Measurements from ENCODE around the gene UNK.
"Not testable (repeated sequence)": the region's sequence is repeated elsewhere in the genome, so short reads cannot be mapped to it uniquely, and the experiment has no call there.

UNK gene

DNA sequence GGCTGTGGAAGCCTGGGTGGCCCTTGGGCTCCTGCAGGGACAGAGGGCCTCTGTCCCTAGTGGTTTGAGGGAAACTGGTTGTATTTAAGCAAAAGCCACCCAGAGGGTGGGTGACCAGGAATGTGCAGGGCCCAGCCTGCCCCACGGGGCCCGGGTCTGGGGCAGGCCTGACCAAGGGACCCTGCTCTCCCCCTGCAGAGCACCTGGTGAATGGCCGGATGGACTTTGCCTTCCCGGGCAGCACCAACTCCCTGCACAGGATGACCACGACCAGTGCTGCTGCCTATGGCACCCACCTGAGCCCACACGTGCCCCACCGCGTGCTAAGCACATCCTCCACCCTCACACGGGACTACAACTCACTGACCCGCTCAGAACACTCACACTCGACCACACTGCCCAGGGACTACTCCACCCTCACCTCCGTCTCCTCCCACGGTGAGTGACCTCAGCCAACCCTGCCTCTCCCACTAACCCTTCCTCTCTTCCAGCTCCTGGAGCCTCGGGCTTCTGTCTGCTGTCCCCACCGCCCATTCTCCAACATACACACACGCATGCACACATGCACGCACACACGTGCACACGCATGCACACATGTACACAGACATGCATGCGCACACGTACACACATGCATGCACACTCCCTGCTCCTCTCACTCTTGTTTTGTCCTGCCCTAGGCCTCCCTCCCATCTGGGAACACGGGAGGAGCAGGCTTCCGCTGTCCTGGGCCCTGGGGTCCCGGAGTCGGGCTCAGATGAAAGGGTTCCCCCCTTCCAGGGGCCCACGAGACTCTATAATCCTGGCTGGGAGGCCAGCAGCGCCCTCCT is 30.0 kb upstream of the UNK start:
- no peak for DNase-seq

GRCh38 chr17:75755205-75755901 is 29.3 kb upstream of the UNK start:
- DNase-seq = no peak

GRCh38 chr17:75755990-75756389 is 28.6 kb upstream of the UNK start:
- DNase-seq = no peak

DNA sequence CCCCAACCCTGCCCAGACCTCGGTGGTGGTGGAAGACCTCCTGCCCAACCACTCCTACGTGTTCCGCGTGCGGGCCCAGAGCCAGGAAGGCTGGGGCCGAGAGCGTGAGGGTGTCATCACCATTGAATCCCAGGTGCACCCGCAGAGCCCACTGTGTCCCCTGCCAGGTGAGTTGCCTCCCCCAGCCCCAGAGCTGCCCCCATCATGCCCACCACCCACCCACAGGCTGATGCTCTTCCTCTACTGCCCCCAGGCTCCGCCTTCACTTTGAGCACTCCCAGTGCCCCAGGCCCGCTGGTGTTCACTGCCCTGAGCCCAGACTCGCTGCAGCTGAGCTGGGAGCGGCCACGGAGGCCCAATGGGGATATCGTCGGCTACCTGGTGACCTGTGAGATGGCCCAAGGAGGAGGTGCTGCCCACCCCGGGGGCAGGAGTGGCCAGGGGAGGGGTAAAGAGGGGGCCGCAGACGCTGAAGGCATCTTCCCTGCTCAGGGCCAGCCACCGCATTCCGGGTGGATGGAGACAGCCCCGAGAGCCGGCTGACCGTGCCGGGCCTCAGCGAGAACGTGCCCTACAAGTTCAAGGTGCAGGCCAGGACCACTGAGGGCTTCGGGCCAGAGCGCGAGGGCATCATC is 28.0 kb upstream of the UNK start:
- DNase-seq = no peak

DNA sequence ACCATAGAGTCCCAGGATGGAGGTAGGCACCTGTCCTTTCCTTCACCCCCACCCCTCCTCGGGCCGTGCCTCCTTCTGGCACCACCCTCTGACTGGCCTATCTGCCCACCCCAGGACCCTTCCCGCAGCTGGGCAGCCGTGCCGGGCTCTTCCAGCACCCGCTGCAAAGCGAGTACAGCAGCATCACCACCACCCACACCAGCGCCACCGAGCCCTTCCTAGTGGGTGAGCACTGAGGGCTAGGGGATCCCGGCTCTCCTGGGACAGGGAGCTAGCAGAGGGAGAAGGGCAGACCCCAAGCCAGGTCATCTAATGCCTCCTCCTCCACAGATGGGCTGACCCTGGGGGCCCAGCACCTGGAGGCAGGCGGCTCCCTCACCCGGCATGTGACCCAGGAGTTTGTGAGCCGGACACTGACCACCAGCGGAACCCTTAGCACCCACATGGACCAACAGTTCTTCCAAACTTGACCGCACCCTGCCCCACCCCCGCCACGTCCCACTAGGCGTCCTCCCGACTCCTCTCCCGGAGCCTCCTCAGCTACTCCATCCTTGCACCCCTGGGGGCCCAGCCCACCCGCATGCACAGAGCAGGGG is 27.4 kb upstream of the UNK start:
- DNase-seq = no peak

- DNase-seq = no peak
Observed at GRCh38 chr17:75758131-75758905, 26.3 kb upstream of the UNK start.

DNA sequence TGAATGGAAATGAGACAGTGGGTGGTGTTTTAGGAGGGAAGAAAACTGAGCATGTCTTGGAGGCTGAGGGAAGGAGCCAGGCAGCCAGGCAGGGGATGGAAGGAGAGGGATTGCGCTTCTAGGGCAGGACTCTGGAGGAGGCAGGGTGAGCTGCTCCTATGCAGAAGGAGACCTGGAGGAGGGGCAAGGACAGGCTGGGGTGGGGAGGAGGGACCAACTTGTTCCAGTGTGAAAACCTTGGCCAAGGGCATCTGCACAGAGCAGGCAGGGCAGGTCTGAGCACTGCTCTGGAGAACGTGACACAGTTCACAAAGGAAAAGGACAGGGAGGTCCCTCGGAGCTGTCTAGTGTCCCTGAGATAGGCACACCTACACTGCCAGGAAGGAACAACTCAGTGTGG is 25.1 kb upstream of the UNK start:
- DNase-seq = no peak

DNA sequence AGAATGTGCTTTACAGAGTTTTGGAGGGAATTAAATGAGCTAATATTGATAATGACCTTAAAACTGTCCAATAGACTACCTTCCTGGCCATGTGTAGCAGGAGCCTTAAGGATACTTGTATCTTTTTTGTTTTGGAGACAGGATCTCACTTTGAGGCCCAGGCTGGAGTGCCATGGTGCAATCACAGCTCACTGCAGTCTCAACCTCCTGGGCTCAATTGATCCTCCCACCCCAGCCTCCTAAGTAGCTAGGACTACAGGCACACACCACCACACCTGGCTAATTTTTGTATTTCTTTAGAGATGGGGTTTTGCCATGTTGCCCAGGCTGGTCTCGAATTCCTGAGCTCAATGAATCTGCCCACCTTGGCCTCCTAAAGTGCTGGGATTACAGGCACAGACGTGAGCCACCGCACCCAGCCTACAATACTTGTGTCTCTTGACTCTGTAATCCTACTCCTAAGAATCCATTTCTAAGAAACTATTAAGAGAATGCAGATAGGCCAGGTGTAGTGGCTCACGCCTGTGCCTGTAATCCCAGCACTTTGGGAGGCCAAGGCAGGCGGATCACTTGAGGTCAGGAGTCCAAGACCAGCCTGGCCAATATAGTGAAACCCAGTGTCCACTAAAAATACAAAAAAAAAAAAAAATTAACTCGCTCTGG is 24.5 kb upstream of the UNK start:
- DNase-seq = not testable (repeated sequence)

GRCh38 chr17:75762513-75763268 is 21.9 kb upstream of the UNK start:
- DNase-seq = no peak

DNA sequence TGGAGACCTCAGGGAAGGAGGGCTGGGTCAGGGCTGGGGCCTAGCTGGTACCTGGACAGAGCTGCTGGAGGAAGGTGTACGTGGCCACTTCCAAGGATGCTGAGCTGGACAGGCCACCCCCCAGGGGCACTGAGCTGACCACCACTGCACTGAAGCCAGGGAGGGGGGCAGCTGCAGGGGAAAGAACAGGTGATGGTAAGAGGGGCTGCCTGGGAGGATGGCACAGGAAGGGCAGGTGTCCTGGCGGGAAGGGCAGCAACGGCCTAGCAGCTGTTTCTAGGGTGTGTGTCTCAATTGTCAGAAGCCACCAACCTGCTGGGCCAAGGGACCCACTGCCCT is 21.4 kb upstream of the UNK start:
- no peak for DNase-seq

DNA sequence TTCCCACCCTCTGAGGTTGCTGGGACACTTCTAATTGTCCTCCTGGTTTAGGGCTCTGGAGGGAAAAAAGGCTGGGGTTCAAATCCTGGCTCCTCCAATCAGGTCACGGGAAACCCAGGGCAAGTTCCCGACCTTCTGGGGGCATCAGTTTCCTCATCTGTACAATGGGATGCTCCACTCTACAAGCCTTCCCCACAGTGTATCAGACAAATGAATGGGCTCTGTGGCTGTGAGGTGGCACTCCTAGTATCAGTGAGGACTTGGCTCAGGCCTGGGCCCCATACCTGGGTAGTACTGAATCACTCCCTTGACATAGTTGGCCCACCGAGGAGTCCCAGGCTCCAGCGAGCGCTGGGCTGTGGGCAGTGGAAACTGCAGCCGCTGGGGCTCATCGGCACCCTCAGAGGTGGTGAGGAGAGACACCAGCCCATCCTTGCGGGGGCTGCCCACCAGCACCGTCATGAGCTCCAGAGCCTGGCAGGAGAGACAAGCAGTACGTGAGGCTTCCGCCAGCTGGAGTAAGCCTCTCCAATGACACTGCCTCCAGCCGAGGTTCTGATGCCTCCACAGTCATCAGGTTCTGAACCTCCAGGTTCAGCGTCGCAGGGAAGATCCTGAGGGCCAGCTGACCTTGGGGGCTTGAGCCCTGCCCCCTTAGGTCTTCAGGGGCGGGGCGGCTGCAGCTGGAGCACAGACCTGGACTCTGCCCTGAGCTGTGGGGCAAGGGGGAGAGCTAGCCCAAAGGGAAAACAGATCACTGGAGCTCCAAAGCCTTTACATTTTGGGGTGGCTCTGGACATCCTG is 20.8 kb upstream of the UNK start:
- no peak for DNase-seq

GRCh38 chr17:75764417-75764710 is 20.2 kb upstream of the UNK start:
- DNase-seq = no peak

DNA sequence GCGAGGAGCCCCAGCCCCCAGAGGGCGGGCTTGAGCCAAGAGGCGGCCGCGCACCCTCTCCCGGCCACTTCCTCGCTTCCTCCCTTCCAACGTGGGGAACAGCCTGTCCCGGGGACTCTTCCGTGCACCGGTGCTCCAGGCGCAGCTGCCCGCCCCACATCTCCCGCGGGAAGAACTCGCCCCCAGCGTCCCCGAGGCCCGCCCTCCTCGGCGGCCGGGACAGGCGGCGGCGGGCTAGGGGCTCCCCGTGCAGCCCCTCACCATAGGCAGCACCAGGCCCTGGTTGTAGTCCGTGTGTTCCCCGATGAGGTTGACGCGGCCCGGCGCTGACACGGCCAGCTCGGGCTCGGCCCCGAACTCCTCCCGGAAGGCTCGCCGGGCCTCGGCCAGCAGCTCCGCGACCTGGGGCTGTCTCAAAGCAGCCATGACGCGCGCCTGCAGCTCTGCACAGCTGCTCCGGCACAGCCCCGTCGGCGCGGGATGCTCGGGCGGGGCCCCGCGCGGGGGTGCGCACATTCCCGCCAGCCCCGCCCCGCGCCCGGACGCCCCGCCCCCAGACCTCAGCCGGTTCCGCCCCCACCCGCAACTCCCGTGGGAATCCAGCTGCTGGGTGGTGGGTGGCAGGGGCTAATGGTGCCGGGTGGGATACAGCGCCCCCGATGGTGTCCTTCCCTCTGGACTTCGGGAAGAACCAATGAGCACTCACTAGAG is 19.7 kb upstream of the UNK start, which contains the start of gene GALK1:
GALK1 (minus strand) TSS at position 482 of the 711 bp plus-strand sequence; CDS start at position 426, 56 bp downstream.
- DNase-seq = peak; percentile 79

- no peak for DNase-seq
Observed at GRCh38 chr17:75765981-75766380, 18.6 kb upstream of the UNK start.

GRCh38 chr17:75767881-75768280 is 16.7 kb upstream of the UNK start:
- DNase-seq = no peak

- DNase-seq = no peak
Observed at GRCh38 chr17:75769536-75769935, 15.1 kb upstream of the UNK start.

- no peak for DNase-seq
Observed at GRCh38 chr17:75771334-75772281, 13.0 kb upstream of the UNK start.

DNA sequence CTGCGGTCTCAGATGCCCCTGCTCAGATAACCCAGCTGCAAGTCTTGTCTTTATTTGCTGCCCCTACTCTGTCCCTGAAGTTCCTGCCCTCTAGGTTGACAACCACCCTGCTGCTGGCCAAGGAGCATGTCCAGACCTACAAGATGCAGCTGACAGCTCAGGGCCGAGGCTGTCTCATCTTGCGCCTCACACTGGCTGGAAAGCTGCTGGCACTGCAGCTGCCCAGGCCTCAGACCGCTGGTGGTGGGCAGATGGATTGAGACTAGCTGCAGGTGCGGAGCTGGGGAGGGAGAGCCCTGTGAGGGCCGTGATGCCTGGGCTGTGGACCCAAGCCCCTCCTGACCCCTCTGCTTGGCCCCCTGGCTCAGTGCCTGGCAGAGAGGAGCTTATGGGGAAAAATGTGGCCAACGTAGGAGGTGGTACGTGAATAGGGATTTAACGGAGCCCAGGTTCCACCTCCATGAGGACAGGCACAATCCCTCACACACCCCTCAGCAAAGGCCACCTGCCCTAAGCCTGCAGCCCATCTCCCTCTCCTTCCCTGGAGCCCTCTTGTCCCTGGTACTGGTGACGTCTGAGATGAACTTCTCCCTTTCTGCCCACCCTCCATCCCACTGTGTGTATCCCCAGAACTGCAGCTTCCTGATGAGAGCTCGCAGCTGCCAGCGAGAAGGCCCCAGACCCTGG is 11.3 kb upstream of the UNK start:
- DNase-seq = no peak

Measured in activated CD4-positive, alpha-beta T cell treated with anti-CD3 and anti-CD28 coated beads, Interleukin-10, Interleukin-2, amounts not matched to agents 100 ng/mL and 50 ng/mL, durations not matched to agents 16 hours and 8 hours (primary cell).